Activated CD4-positive, alpha-beta T cell treated with anti-CD3 and anti-CD28 coated beads for 36 hours (primary cell): ENCODE data around the gene SLC26A11. TPM values are rescaled to one million over a fixed set of nuclear protein-coding genes. Genes with fewer than 3 reads are reported as not detected.
"Not testable (repeated sequence)": the region's sequence is repeated elsewhere in the genome, so short reads cannot be mapped to it uniquely, and the experiment has no call there.

ENCODE experiments used
- ATAC-seq: fragments of 200-7000 bp; cut with Tn5 transposase; one replicate; pipeline ENCODE4 v1.10.0; 2021; ENCODE audit warnings: mild to moderate bottlenecking, moderate library complexity
- CTCF ChIA-PET: fragments of 350-600 bp; sonication (Branson Sonifier 250); formaldehyde crosslinking; loops from one replicate; lab custom pipeline; 2021; ENCODE audit warnings: antibody characterized with exemption; lab: Charles Lee
- POLR2A ChIA-PET: fragments of 350-600 bp; sonication (Branson Sonifier 250); formaldehyde crosslinking; loops from one replicate; lab custom pipeline; 2021; ENCODE audit warnings: antibody characterized with exemption, inconsistent platforms; lab: Charles Lee
- DNase-seq: peaks from one replicate; pipeline ENCODE4 v3.0.0-alpha.2; 2020
- H3K27ac Mint-ChIP-seq: one replicate; pipeline ENCODE4 v1.8.0; 2021; ENCODE audit warnings: mixed read lengths
- H3K27me3 Mint-ChIP-seq: one replicate; pipeline ENCODE4 v1.8.0; 2021; ENCODE audit warnings: mixed read lengths
- H3K36me3 Mint-ChIP-seq: one replicate; pipeline ENCODE4 v1.8.0; 2021; ENCODE audit warnings: low read depth, mixed read lengths
- H3K4me1 Mint-ChIP-seq: one replicate; pipeline ENCODE4 v1.8.0; 2021; ENCODE audit warnings: mixed read lengths
- H3K4me3 Mint-ChIP-seq: one replicate; pipeline ENCODE4 v1.8.0; 2021; ENCODE audit warnings: mild to moderate bottlenecking, moderate library complexity, mixed read lengths
- H3K9me3 Mint-ChIP-seq: one replicate; pipeline ENCODE4 v1.8.0; 2021; ENCODE audit warnings: low read depth, mixed read lengths
- intact Hi-C, 2 experiments: fragments of 100-400 bp; cut with DNase I in 1 of 2; cut with micrococcal nuclease in 1 of 2; formaldehyde crosslinking; loops; one replicate each; pipeline versions ENCODE4 v1.14.2 to v1.15.1; 2022 to 2024; cut with DNase I, micrococcal nuclease
- total RNA-seq, 2 experiments: library from RNA; stranded (reverse); gene quantifications; one replicate each; pipeline ENCODE4 v1.2.3, GENCODE V29; 2021

The SLC26A11 gene
- total RNA-seq, 2 experiments from 2014 or later, result 4.7 to 4.9 TPM

DNA sequence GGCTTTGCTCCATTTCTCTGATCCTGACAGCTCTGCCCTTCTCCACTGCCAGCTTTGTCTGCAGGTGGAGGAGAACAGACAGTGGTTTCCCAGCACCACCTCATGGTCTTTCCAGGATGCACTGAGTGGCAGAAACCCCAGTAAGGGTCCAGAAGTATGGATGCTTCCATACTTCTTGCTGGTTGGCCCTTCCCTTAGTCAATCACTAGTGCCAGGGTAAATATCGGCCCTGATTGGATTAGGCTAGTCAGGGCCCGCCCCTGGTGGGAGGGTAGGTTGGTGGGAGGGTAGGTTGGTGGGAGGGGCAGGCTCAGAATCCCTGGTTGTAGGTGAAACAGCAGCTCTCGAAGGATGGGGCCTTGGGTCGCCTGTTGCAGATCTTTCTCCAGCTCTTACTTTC is 50.6 kb downstream of the SLC26A11 start:
- Mint-ChIP-seq H3K27ac (peak overlapping the region; percentile 79), H3K9me3 (no peaks in the 10 kb centered on the region), H3K4me1 (peaks cover 52% of the 10 kb centered on the region), H3K4me3 (peak overlapping the region; percentile 1), H3K36me3 (peaks cover 44% of the 10 kb centered on the region), H3K27me3 (no peaks in the 10 kb centered on the region)
- DNase-seq (peak; percentile 72), ATAC-seq (peak; percentile 80)
- ChIA-PET CTCF (interaction anchor here (1.1 kb wide), 1 partner anchor 91 kb away, joined by 3 read pairs; no protein-coding TSS in a partner anchor), POLR2A (no interaction called here)
- intact Hi-C loops, result no loop called here

DNA sequence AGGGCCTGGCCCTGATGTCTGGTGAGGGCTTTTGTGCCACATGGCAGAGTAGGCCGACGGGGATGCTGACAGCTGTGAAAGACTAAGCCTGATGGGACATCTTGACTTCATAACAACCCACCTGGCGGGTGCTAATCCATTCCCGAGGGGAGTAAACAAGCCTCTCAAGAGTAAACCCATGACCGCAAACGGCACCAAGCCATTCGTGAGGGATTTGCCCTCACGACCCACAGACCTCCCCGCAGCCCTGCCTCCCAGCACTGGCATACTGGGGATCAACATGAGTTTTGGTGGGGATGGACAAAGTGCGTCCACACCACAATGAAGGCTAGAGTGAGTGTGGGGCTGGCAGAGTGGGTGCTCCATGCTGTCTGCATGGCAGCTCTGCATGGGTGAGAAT is 52.1 kb downstream of the SLC26A11 start:
- Mint-ChIP-seq H3K4me3 (no peak overlapping the region), H3K27ac (no peak overlapping the region), H3K9me3 (no peaks in the 10 kb centered on the region), H3K4me1 (peaks cover 52% of the 10 kb centered on the region), H3K27me3 (no peaks in the 10 kb centered on the region), H3K36me3 (peaks cover 45% of the 10 kb centered on the region)
- ATAC-seq, result no peak
- no peak for DNase-seq
- ChIA-PET POLR2A (no interaction called here), CTCF (interaction anchor here (0.6 kb wide), 1 partner anchor 722 kb away, joined by 3 read pairs; no protein-coding TSS in a partner anchor)
- intact Hi-C loops, result no loop called here

DNA sequence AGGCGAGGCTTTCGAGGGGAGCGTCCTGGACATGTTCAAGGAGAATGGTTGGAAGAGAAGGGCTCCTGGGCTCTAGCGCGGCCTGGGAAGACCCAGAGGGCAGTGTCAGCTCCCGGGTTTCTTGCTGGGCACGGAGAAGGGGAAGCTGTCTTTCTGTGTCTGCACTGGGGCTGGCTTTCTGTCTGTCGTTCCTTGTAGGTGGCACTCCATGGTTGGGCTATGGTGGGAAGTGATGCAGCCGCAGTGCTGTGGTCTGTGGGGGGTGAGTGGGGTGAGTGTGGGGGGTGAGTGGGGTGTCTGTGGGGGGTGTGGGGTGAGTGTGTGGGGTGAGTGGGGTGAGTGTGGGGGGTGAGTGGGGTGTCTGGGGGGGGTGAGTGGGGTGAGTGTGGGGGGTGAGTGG is 54.1 kb downstream of the SLC26A11 start:
- Mint-ChIP-seq H3K9me3 (no peaks in the 10 kb centered on the region), H3K27me3 (no peaks in the 10 kb centered on the region), H3K36me3 (peaks cover 49% of the 10 kb centered on the region), H3K4me1 (peaks cover 46% of the 10 kb centered on the region), H3K27ac (peak overlapping the region; percentile 73), H3K4me3 (peak overlapping the region; percentile 12)
- intact Hi-C loops, result no loop called here
- ChIA-PET CTCF (no interaction called here), POLR2A (no interaction called here)
- DNase-seq (no peak), ATAC-seq (no peak)

DNA sequence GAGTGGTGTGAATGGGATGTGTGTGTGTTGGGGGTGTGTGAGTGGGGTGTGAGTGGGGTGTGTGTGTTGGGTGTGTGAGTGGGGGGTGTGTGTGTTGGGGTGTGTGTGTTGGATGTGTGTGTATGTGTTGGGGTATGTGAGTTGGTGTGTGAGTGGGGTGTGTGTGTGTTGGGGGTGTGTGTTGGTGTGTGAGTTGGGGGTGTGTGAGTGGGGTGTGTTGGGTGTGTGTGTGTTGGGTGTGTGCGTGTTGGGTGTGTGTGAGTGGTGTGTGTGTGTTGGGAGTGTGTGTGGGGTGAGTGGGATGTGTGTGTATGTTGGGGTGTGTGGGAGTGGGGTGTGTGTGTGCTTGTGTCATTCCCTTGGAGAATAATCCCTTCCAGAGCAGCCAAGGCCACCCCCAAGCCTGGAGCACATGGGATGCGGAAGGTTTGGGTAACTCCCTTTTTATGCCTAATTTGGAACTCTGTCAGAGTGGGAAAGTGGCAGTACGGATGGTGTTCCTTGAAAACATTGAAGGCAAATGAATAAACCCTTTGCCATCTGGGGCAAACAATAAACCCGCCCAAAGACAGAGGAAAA is 54.7 kb downstream of the SLC26A11 start:
- no peaks in the 10 kb centered on the region for H3K9me3 Mint-ChIP-seq
- peaks cover 46% of the 10 kb centered on the region for H3K4me1 Mint-ChIP-seq
- no peak overlapping the region for H3K4me3 Mint-ChIP-seq
- peaks cover 54% of the 10 kb centered on the region for H3K36me3 Mint-ChIP-seq
- DNase-seq (no peak), ATAC-seq (no peak)
- H3K27me3 Mint-ChIP-seq, result no peaks in the 10 kb centered on the region
- no peak overlapping the region for H3K27ac Mint-ChIP-seq
- CTCF ChIA-PET, result no interaction called here
- POLR2A ChIA-PET, result no interaction called here
- intact Hi-C loops, result no loop called here

DNA sequence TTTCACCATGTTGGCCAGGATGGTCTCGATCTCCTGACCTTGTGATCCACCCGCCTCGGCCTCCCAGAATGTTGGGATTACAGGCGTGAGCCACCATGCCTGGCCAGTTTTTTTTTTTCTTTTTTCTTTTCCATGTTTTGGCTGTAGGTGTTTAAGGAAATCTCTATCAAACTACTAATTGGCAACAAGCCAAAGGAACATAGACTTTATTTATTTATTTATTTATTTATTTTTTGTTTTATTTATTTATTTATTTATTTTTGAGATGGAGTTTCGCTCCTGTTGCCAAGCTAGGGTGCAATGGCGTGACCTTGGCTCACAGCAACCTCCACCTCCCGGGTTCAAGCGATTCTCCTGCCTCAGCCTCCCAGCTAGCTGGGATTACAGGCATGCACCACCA is 55.6 kb downstream of the SLC26A11 start:
- H3K27me3 Mint-ChIP-seq, intact Hi-C loops, H3K9me3 Mint-ChIP-seq, POLR2A ChIA-PET, CTCF ChIA-PET, H3K4me3 Mint-ChIP-seq, DNase-seq, H3K27ac Mint-ChIP-seq, ATAC-seq: not testable (repeated sequence)
- Mint-ChIP-seq H3K36me3 (peaks cover 62% of the 10 kb centered on the region), H3K4me1 (peaks cover 37% of the 10 kb centered on the region)

DNA sequence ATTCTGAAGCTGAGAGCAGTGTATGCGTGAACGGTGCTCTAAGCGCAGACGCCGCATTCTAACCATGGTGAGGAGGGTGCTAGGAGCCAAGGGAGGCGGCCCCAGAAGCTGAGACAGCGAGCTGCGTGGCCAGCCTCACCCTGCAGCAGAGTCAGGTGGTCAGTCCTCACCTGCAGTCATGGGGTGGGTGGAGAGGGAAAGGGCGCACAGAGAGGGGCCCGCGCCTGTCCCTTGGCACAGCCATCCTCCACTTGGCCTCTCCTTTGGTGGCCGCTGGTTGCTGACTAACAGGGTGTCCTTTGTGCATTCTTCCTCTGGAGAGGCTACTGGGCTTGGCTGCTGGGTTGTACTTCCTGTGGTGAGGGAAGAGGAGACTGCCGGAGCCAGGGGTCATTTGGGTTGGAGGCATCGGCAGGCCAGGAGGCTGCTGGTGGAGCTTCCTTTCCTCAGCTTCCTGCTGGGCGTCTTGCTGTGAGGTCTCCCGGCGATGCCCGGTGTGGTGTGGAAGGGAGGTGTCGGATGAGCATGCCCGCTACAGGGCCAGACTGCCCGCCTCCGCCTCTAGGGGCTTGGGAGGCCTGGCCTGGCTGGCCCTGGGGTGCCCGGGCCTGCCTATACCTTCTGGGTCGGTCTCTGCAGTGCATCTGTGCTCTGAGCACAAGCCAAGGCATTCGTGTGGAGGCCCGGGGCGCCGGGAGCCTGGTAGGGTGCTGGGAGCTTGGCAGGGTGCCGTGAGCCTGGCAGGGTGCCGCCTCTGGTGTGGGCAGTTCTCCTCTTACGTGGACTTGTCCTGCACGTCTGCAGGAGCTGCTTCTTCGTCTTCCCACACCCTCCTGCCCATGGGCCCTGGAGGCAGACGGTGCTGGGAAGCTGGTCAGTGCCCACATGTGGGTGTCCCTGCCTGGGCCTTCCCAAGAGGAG is 57.8 kb downstream of the SLC26A11 start:
- Mint-ChIP-seq H3K9me3 (no peaks in the 10 kb centered on the region), H3K27ac (no peak overlapping the region), H3K4me3 (no peak overlapping the region), H3K36me3 (peaks cover 54% of the 10 kb centered on the region), H3K27me3 (no peaks in the 10 kb centered on the region), H3K4me1 (peaks cover 25% of the 10 kb centered on the region)
- ChIA-PET POLR2A (no interaction called here), CTCF (no interaction called here)
- intact Hi-C loops, result no loop called here
- ATAC-seq (no peak), DNase-seq (no peak)

DNA sequence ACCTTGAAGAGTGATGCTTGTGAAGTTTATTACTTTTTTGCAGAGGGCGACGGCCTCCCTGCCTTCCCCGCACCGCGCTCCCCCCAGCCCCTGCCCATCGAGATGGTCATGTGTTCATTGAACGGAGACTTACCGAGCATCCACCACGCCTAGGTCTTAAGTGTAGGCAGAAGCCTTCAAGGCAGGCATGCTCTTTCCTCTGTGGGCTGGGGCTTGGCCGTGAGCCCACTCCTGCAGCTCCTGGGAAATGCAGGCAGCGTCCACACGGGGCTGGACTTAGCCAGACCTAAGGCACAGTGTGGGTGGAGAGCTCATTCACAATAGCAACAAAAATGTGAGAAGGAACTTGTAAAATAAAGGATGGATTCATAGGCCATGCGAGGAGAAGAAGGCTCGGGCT is 59.7 kb downstream of the SLC26A11 start:
- Mint-ChIP-seq H3K9me3 (no peaks in the 10 kb centered on the region), H3K36me3 (peaks cover 47% of the 10 kb centered on the region), H3K4me3 (no peak overlapping the region), H3K27ac (no peak overlapping the region), H3K4me1 (peaks cover 12% of the 10 kb centered on the region), H3K27me3 (no peaks in the 10 kb centered on the region)
- ChIA-PET POLR2A (no interaction called here), CTCF (interaction anchor here (0.5 kb wide), 1 partner anchor 28 kb away, joined by 3 read pairs; no protein-coding TSS in a partner anchor)
- ATAC-seq (no peak), DNase-seq (no peak)
- intact Hi-C loops, result no loop called here

DNA sequence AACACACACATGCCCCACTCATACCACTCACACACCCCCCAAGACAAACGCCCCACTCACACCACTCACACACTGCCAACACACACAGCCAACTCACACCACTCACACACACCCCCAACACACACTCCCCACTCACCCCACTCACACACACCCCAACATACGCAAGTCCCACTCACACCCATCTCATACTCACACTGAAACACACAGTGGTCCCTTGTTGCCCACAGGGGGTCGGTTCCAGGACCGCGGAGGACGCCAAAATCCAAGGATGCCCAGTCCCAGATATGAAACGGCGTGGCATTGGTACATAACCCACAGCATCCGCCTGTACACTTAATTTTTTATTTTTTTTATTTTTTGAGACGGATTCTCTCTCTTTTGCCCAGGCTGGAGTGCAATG is 61.3 kb downstream of the SLC26A11 start:
- ChIA-PET CTCF (no interaction called here), POLR2A (no interaction called here)
- Mint-ChIP-seq H3K27ac (no peak overlapping the region), H3K4me3 (no peak overlapping the region), H3K36me3 (peaks cover 41% of the 10 kb centered on the region), H3K4me1 (peaks cover 4% of the 10 kb centered on the region), H3K27me3 (no peaks in the 10 kb centered on the region), H3K9me3 (no peaks in the 10 kb centered on the region)
- no peak for DNase-seq
- no peak for ATAC-seq
- intact Hi-C loops, result no loop called here

DNA sequence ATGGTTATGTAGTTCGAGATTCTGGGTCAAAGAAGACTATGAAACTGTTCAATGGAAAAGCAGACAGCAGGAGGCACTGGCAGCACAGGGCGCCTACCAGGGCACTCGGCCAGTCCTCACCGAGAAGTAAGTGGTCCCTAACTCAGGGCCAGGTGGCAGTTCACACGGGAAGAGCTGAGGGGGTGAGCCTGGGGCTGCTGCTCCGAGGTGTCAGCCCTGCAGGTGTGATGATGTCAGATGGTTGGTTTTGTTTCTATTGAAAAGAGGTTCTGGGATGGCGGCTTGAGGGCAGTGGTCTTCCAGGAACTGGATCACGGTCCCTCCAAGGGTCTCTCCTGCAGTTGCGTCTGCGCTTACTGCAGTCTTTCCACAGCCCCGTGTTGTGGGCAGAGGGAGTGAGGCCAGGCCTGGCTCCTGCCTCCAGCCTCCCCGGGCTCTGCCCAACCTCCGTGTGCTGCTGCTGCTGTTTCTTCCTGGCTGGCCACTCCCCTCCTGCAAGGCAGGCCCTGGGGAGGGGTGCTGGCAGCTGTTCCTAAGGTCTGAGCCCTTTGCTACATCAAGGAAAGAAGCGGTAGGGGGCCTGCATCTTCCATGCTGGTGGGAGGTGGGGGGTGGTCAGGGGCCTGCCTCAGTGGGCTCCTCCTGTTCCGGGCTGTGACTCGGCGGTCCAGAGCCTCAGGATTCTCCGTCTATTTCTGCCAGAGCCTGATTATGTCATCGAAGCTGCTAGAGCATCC is 63.1 kb downstream of the SLC26A11 start:
- ATAC-seq (no peak), DNase-seq (no peak)
- Mint-ChIP-seq H3K4me1 (peaks cover 2% of the 10 kb centered on the region), H3K4me3 (no peak overlapping the region), H3K27me3 (no peaks in the 10 kb centered on the region), H3K9me3 (no peaks in the 10 kb centered on the region), H3K36me3 (peaks cover 41% of the 10 kb centered on the region), H3K27ac (no peak overlapping the region)
- CTCF ChIA-PET, result interaction anchor here (1.5 kb wide), 1 partner anchor 17 kb away, joined by 3 read pairs; no protein-coding TSS in a partner anchor
- POLR2A ChIA-PET, result interaction anchor here (0.7 to 1.2 kb wide), 2 partner anchors 18 to 88 kb away, joined by 3 to 7 read pairs; no protein-coding TSS in a partner anchor
- intact Hi-C loops, result no loop called here

DNA sequence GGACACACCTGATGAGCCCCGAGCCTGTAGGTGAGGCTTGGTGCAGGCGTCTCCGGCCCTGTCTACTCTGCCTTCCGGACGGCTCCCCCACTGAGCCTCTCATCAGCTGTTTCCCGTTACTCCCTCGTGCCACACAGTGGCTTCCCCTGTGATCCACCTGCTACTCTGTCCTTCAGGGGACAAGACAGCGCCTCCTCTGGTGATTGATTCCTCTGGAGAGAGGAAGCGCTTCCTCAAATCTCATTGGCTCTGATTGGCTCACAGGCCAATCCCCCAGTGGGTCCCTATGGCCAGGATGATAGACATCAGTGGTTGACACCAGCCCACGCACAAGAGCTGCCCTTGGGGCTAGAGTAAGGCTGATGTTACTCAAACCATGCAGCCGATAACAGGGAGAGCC is 64.4 kb downstream of the SLC26A11 start:
- CTCF ChIA-PET, result no interaction called here
- Mint-ChIP-seq H3K27me3 (no peaks in the 10 kb centered on the region), H3K4me1 (peaks cover 5% of the 10 kb centered on the region), H3K4me3 (no peak overlapping the region), H3K36me3 (peaks cover 45% of the 10 kb centered on the region), H3K9me3 (no peaks in the 10 kb centered on the region), H3K27ac (peak overlapping the region; percentile 0)
- DNase-seq (no peak), ATAC-seq (peak; percentile 30)
- intact Hi-C loops, result no loop called here
- POLR2A ChIA-PET, result interaction anchor here (0.6 to 1.2 kb wide), 4 partner anchors 87 to 506 kb away, joined by 3 to 7 read pairs (median 4); no protein-coding TSS in a partner anchor

DNA sequence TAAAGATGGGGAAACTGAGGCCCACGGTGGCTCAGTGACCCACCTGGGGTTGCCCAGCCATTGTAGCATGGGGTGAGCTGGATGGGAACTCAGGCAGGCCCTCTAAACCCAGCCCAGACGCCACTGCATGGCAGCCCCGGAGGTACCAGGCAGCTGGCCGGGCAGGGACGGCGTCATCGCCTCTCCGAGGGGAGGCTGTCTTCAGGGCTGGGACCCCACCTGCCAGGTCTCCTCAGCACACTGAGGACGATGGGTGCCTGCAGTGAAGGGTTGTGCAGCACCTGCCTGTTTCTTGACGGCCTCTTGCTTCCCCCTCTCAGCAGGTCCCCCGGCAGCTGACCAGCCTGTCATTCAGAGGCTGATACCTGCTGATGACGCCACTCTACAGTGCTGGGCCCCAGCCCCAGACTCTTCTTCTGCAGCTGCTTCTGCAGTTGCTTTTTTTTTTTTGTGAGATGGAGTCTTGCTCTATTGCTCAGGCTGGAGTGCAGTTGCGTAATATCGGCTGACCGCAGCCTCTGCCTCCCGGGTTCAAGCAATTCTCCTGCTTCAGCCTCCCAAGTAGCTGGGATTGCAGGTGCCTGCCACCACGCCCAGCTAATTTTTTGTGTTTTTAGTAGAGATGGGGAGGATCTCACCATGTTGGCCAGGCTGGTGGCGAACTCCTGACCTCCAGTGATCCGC is 65.2 kb downstream of the SLC26A11 start:
- no peak for DNase-seq
- H3K9me3 Mint-ChIP-seq, result no peaks in the 10 kb centered on the region
- CTCF ChIA-PET, result no interaction called here
- H3K4me3 Mint-ChIP-seq, result no peak overlapping the region
- POLR2A ChIA-PET, result interaction anchor here (0.6 to 0.7 kb wide), 2 partner anchors 26 to 507 kb away, joined by 3 read pairs; no protein-coding TSS in a partner anchor
- H3K4me1 Mint-ChIP-seq, result peaks cover 5% of the 10 kb centered on the region
- peaks cover 45% of the 10 kb centered on the region for H3K36me3 Mint-ChIP-seq
- no peak overlapping the region for H3K27ac Mint-ChIP-seq
- ATAC-seq, result no peak
- H3K27me3 Mint-ChIP-seq, result no peaks in the 10 kb centered on the region
- intact Hi-C loops, result no loop called here
